Vagina (tissue), 2 donors: ENCODE data around the gene ANKRD60.

Experiments
- POLR2A ChIP-seq, 2 donors: fragments of 450-650 bp; IDR thresholded peaks; one replicate each; pipeline ENCODE4 v1.6.1; 2017; ENCODE audit warnings: antibody characterized with exemption in 2 of 2, mild to moderate bottlenecking in 2 of 2, moderate library complexity in 2 of 2
- TF ChIP-seq, protein P1 (sequence below), 3 experiments: fragments of 450-650 bp in 2 of 3; fragments of 200-600 bp in 1 of 3; sonication (generic) in 1 of 3; IDR thresholded peaks; one replicate each; pipeline ENCODE4 v1.5.1; 2017 to 2019; ENCODE audit warnings: antibody characterized with exemption in 3 of 3, mild to moderate bottlenecking in 2 of 3, moderate library complexity in 2 of 3

DNA sequence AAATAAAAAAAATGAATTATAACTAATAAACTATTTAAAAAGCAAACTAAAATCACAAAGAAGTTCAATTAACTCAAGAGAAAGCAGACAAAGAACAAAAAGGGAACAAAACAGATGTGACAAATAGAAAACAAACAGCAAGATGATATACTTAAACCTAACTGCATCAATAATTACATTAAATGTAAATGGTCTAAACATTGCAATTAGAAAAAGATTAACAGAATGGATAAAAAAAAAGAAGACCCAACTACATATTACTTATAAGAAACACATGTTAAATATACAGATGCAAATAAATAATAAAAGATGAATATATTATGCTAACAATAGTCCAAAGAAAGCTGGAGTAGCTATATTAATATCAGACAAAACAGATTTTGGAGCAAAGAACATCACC lies 45.9 kb upstream of the ANKRD60 start:
- TF ChIP-seq, protein P1, sequence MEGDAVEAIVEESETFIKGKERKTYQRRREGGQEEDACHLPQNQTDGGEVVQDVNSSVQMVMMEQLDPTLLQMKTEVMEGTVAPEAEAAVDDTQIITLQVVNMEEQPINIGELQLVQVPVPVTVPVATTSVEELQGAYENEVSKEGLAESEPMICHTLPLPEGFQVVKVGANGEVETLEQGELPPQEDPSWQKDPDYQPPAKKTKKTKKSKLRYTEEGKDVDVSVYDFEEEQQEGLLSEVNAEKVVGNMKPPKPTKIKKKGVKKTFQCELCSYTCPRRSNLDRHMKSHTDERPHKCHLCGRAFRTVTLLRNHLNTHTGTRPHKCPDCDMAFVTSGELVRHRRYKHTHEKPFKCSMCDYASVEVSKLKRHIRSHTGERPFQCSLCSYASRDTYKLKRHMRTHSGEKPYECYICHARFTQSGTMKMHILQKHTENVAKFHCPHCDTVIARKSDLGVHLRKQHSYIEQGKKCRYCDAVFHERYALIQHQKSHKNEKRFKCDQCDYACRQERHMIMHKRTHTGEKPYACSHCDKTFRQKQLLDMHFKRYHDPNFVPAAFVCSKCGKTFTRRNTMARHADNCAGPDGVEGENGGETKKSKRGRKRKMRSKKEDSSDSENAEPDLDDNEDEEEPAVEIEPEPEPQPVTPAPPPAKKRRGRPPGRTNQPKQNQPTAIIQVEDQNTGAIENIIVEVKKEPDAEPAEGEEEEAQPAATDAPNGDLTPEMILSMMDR (IDR thresholded peaks at IDR 0.05) = no peak
- TF ChIP-seq POLR2A (IDR thresholded peaks at IDR 0.05) = no peak
